Activated CD4-positive, alpha-beta T cell treated with anti-CD3 and anti-CD28 coated beads for 4 hours (primary cell): ENCODE results near the gene CABP4.
"Not testable (repeated sequence)": the region's sequence is repeated elsewhere in the genome, so short reads cannot be mapped to it uniquely, and the experiment has no call there.

ENCODE experiments used
- DNase-seq, 2 donors: peaks; one replicate each; pipeline ENCODE4 v3.0.0-alpha.2; 2020

CABP4 gene

DNA sequence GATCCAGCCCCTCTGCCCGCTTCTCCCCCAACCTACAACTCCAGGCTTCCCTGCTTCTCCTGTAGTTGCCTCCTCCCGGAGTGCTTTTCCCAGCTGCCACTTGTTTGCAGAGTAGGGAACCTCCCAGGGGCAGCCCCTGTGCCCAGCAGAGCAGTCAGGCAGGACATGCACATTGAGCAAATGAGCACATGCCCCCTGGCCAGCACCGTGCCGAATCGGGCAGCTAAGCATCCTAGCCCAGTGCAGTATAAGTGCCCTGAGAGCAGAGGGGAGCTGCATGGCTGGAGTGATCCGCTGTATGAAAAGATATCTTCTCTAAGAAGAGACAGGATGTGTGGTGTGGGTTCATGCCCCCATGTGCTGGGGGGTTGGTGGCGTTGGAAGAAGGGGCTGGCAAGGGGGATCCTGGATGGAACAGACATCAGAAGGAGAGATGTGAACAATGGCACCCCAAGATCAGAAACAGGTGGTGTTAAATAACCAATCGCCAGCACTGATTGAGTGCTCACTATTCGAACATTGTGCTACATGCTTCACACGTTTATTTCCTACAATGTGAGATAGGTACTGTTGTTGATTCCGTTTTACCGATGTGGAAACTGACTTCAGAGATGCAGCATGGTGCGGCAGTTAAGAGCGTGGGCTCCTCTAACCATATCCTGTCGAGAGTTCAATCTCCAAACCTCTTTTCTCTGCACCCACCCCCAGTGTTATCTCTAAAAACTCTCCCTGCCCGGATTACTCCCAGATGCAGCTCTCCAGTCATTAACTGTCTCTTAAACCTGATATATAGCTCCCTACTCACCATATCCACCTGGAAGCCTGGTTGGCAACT lies 28.9 kb downstream of the CABP4 start:
- DNase-seq: peak in 1 of 2 donors; percentile 40

DNA sequence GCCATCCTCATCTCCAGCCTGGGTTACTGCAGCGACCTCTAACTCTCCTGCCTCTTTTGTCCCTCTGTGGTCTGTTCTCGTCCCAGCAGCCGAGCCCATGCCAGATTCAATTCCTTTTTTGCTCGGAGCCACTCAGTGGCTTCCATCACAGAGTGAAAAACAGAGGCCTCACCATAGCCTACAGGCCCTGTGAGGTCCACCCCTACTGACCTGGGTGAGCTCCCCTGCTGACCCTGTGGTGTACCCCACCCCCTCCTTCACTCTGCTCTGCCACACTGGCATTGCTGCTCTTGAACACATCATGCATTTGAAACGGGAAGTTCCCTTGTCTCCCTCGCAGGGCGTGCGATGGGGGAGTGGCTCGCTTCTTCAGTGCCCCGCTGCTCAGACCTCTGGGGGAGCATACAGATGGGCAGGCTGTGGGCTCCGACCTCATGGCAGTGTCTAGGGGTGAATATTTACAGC lies 29.7 kb downstream of the CABP4 start:
- peak; percentile 49 to 57 for DNase-seq

DNA sequence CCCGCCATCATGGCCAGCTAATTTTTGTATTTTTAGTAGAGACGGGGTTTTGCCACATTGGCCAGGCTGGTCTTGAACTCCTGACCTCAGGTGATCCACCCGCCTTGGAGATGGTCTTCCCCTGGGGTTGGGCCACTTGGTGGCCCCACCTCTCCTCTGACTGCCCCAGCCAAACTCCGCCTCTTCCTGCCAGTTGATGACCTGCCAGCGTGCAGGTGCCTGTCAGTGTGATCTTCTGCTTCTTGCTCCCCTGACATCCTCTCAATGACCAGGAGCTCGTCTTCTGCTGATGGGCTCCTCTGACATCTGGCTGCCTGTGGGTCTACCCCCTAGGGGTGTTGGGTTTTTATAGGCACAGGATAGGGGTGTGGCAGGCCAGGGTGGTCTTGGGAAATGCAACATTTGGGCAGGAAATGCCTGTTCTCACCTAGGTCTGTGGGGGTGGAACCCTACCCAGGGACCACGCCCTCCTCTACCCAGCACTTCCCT lies 30.8 kb downstream of the CABP4 start:
- not testable (repeated sequence) for DNase-seq

DNA sequence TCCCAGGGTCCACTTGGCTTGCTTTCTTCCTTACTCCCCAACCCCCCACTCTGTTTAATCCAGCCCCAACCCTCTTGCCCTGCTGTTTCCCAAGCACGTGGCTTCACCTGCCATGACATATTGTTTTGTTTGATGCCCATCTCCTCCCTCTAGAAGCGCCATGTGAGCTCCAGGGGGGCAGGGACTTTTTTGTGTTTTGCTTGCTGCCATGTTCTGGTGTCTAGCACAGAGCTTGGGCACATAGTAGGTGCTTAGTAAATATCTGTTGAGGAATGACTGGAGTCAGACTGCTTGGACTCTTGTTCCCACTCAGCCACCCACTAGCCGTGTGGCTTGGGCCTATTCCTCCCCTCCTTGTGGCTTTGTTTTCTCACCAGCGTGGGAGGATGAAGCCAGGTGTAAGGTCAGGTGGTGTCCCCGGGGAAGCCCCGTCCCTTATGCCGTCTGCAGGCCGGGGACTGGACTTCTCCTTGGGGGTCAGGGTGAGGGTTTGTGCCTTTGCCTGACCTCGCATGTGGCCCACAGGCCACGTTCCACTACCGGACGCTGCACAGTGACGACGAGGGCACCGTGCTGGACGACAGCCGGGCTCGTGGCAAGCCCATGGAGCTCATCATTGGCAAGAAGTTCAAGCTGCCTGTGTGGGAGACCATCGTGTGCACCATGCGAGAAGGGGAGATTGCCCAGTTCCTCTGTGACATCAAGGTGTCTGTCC lies 31.5 kb downstream of the CABP4 start:
- DNase-seq: no peak

DNA sequence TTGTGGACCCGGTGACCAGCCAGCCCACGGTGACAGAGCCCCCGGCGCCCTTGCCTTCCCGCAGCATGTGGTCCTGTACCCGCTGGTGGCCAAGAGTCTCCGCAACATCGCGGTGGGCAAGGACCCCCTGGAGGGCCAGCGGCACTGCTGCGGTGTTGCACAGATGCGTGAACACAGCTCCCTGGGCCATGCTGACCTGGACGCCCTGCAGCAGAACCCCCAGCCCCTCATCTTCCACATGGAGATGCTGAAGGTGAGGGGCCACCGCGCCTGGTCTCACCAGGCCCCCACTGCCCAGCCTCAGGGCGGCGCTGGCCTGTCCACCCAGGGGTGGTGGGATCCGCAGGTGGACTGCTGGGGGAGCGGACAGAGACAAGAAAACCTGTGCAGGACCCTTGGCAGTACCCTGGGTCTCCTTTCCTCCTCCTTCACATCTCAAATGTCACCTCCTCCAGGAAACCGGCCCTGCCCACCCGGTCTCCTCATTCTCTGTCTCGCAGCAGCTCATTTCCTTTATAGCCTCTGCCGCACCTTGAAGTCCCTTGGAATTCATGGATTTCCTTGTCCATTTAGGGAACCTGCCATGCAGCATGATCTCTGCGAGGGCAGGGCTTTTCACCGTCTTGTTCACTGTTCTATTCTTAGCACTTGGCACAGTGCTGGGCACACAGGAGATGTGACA lies 34.2 kb downstream of the CABP4 start:
- no peak for DNase-seq

DNA sequence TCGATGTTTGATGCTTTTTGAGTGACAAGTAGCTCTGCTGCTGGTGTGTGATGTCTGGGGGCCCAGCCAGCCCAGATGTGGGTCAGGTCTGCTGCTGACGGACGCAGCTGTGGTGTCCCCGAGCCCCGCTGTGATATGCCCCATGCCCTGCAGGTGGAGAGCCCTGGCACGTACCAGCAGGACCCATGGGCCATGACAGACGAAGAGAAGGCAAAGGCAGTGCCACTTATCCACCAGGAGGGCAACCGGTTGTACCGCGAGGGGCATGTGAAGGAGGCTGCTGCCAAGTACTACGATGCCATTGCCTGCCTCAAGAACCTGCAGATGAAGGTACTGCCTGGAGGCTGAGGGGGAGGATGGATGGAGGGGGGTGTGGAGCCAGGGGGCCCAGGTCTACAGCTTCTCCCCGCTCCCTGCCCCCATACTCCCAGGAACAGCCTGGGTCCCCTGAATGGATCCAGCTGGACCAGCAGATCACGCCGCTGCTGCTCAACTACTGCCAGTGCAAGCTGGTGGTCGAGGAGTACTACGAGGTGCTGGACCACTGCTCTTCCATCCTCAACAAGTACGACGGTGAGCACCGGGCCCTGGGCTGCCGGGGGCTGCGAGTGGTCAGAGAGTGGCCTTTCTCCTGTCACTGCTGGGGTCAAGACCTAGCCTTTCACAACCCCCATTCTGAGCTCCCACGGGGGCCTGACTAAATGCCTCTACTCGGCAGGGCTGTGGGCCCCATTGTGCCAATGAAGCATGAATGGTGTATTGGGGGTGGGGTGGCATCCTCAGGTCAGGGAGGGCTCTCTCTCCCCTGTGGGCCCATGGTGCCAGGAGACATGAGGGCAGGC lies 35.0 kb downstream of the CABP4 start:
- no peak for DNase-seq

DNA sequence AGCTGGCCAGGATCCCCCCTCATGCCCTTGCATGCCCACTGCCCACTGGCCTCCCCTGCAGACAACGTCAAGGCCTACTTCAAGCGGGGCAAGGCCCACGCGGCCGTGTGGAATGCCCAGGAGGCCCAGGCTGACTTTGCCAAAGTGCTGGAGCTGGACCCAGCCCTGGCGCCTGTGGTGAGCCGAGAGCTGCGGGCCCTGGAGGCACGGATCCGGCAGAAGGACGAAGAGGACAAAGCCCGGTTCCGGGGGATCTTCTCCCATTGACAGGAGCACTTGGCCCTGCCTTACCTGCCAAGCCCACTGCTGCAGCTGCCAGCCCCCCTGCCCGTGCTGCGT lies 35.5 kb downstream of the CABP4 start:
- no peak for DNase-seq

DNA sequence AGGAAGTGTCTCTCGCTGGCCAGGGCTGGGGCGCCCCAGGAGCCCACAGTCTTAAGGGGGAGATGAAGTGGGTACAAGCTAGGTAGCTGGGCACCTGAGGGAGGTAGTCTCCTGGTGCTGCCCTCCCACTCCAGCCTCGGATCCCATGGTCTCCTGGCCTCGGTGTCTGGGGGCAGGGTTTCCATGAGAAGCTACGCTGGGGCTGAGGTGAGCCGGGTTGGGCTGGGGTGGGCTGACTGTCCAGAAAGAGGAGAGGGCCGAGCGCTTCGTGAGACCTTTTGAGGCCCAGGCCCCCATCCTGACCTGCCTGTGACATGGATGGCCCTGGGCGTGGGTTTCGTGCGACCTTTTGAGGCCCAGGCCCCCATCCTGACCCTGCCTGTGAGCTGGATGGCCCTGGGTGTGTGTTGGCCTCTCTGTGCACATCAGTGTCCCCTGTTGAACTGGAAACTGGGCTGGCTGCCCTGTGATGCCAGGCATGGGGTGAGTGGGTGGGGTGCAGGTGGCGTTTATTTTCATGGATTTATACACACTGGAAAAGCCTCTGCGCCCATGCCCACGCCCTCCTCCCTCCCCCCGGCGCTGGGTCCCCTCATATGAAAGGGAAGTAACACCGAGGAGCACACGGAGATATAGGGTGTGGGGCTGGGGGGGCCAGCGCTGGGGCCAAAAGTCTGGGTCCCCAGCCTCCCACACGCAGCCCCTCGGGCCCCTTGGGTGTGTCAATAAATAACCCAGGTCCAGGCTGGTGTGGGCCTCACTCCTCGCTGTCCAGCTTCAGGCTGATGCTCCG lies 36.3 kb downstream of the CABP4 start:
- DNase-seq: no peak

DNA sequence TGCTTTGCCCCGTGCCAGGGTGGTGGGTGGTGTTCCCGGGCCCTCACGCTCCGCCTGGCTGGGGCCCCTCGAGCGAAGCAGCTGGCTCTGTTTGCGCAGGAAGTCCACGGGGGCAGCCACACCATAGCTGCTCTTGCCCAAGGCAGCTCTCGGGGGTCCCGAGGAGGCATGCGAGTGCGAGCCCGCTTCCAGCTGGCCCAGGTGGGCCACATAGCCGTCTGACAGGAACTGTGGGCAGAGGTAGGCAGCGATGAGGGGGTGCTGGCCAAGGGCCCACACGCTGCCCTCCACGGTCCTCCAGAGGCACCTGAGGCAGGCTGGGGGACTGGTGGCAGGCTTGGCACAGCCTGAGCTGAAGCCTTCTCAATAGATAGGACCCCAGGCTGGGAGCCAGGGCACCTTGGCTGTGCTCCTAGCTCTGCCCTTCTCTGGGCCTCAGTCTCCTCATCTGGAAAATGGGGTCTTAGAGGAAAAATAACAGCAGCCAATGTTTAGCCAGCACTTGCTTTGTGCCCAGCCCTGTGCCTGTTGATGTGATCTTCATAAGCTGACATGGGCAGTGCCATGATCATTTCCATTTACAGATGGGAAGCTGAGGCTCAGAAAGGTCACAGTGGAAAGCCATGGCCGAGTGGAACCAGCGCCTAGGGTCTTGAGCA lies 37.0 kb downstream of the CABP4 start:
- DNase-seq: no peak

DNA sequence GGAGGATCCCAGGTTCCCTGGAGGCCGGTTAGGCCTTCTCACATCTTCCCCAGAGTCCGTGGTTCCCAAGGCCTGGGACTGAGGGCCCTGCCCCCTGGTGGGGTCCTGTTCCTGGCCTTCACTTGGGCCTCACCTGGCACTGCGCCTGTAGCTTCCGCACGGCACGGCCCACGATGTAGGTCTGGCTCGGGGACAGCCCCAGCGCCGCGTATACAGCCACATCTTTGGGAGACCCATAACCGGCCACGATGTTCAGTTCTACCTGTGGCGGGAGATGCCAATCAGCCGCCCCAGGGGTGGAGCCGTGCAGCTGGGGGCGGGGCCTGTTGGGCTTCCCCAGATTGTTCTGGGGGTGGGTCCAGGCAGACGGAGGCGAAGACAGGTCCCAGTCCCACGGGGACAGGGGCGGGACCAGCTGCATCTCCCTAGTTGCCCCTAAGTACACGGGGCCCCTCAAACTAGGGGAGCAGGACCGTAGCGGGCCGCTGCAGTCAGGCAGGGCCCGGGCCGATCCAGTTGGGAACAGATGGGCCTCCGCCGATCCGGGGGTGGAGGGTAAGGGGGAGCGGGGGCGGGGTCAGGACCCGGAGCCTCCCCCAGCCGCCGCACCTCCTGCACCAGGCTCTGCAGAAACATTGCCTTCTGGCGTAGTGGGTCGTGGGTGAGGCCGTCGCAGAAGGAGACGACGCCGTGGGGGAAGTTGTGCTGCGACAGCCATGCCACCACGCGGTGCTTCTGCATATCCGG lies 37.8 kb downstream of the CABP4 start:
- no peak for DNase-seq

DNA sequence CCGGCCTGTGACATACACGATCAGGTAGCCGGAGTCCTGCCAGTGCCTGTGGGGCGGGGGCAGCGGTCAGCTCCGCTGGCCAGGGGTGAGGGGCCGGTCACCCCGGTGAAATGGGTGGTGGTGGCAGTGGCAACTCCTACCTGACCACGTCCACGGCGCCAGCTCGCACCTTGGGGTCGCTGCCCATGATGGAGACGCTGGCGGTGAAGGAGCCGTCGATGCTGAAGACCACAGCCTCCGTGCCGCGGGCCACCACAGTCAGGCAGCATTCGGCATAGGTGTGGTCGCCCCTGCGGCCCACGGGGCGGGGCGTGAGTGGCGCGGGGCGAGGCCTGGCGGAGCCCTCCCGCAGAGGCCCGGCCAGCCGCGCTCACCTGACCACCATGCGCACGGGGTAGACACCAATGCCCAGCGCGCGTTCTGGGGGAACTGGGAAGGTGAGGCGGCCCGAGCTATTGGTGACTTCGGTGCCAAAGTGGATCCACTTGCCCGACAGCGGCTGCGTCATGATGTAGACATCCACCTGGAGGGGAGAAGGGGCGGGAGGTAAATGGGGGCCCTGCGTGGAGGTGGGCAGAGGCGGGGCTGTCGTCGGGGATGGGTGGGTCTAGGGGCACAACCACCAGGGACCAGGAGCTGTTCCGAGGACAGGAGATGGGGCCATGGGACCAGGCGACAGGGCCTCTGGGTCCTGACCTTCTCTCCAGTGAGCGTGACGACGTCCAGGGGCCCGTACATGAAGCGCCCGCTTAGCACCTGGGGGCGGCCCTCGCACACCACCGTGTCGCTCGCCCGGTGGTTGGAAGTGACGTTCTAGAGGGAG lies 38.6 kb downstream of the CABP4 start:
- no peak for DNase-seq

DNA sequence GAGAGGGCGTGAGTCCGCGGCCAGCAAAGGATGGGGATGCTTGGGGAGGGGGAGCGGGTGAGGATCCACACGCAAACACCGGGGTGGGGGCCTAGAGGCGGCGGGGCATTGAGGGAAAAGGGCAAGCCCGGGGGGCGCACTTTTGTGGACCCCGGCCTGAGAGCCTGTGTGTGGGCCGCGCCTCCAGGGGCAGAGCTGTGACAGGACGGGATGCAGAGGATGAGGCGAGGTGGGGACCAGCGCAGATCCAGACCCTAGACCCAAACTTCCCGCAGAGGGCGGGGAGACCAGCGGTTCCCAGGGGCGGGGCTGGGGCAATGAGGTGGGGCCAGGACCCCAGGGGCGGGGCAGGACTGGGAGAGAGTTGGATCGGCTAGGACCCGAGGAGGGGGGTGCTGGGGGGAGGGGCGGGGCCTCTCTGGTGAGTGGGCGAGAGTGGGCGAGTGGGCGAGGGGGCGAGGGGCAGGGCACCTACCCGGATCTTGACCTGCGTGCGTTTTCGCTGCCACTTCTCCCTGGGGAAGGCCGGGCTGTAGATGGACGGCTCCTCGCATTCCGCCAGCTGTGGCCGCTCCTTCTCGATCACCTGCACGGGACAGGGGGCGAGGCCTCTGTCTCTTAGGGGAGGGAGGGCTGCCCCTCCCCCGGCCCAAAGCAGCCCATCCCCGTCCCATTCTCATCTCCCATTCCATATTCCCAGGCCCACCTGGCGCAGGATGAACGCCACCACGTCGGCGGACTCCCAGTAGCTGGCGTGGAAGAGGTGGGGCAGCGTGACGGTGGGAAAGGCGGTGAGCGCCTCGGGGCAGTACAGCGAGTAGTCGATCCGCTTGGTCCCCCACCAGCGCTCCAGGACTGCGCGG lies 39.4 kb downstream of the CABP4 start:
- DNase-seq: no peak

DNA sequence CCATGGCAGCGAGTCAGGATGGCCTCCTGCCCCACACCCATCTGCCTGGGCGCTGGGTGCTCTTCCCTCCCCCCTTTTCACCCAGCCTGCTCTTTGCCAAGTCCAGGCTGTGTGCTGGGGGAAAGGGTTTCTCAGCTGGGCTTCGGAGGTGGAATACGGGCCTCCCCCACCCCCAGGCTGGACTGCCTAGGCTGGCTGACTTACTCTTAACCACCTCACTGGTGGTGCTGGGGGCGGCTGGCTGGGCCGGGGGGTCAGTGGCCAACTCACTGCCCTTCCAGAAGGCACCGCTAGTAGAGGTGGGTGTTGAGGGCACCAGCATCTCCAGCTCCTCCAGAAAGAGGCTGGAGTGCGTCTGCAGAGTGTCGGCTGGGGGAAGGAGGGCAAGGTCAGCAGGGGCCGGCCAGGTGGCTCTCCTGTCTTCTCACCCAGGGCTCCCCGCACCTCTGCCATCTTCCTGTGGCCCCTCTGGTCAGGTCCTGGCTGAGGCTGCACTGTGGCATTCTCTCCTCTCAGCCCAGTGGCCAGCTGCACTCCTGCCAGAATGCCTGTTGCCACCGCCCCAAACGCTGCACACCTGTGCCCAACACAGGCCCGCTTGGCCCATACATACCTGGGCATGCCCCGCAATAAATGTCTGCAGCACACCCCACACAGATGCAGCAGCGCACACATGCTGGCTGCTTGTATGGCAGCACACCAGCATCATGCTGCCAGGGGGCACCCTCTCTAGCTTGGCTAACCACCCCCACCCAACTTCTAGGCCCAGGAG lies 40.3 kb downstream of the CABP4 start:
- no peak for DNase-seq

DNA sequence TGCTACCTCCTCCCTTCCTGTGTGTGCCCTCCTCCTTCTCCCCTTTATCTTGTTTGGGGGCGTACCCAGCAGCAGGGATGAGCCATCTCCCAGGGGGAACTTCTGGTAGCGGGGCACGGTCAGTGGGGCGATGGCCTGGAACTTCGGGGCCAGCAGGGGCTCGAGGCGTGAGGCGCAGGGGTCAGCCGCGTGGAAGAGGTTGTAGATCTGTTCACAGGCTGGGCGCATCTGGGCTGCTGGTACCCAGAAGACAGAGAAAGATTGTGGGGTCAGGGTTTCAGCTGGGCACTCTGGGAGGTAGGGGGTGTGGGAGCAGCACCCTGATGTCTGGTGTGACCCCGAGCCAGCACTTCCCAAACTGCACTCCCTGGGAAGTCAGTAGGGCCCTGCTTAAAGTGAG lies 41.0 kb downstream of the CABP4 start:
- DNase-seq: no peak

DNA sequence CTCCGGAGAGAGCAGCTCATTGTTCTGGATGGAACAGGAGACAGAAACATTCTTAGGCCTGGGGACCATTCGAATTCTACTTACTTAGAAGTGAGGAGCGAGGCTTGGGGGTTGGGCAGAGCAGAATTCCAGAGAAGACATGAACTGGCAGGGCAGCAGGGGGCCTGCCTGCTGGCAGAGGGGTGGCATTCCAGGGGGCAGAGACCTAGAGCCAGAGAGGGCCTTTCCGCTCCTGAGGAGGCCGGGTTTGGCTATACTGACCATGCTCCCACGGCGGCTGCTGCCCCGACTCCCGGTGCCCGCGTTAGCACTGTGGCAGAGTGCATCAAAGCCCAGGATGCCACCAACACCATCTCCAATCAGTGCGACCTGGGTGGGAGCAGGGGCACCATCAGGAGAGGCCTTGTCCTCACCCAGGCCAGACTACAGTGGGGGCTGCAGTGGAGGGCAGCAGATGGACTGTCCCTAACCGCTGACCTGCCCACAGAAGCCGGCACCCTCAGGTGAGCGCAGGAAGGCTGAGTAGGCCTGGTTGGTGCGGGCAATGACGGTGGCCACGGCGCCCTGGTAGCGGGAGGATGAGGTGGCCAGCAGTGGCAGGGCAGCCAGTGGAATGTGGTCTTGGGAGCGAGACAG lies 42.6 kb downstream of the CABP4 start:
- no peak for DNase-seq

DNA sequence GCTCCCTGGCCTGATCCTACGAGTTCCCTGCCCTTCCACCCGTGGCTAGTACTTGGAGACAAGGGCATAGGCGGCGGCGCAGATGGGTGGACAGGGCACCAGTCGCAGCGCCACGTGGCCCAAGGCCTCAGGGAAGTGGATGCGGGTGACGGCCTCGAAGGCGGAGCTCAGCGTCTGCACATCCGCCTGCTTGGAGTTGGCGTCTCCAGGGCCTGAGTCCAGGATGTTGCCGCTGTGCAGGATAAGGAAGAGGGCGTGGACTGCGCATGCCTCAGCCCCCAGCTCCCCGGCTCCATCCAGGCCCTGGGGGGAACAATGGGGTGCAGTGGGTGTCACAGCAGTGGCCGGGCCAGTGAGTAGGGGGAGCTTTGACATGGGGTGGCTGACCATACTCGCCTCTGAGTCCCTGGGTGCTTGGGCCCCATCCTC lies 43.4 kb downstream of the CABP4 start:
- no peak for DNase-seq

DNA sequence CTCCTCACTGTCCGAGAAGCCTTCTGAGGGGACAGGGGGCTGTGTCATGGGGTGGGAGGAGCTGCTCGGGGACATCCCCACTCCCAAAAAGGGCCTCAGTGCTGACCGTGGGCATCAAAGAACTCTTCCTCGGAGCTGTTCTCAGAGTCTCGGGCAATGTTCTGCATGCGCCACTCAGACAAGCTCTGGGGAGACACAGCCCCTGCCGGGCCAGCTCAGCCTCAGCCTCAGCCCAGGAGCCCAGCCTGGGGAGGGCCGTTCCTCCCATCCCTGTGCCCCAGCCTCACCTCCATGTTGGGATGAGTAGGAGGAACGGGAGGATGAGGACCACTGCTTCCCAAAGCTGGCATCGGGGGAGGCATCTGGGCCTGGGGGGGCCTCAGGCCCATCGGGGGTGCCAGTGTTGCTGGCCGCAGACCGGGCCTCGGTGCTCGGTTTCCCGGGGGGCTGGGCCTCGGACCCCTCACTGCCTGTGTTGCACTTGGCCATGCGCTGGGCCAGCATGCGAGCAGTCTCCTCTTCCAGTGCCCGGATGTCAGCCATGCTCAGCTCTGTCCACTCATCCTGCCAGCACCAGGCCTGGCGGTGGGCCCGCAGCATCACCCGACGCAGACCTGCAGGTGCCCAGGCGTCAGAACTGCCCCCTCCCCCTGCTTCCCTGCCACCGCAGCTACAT lies 44.8 kb downstream of the CABP4 start:
- no peak for DNase-seq
